ENCODE measurements around the gene PKNOX2.

PKNOX2 gene

DNA sequence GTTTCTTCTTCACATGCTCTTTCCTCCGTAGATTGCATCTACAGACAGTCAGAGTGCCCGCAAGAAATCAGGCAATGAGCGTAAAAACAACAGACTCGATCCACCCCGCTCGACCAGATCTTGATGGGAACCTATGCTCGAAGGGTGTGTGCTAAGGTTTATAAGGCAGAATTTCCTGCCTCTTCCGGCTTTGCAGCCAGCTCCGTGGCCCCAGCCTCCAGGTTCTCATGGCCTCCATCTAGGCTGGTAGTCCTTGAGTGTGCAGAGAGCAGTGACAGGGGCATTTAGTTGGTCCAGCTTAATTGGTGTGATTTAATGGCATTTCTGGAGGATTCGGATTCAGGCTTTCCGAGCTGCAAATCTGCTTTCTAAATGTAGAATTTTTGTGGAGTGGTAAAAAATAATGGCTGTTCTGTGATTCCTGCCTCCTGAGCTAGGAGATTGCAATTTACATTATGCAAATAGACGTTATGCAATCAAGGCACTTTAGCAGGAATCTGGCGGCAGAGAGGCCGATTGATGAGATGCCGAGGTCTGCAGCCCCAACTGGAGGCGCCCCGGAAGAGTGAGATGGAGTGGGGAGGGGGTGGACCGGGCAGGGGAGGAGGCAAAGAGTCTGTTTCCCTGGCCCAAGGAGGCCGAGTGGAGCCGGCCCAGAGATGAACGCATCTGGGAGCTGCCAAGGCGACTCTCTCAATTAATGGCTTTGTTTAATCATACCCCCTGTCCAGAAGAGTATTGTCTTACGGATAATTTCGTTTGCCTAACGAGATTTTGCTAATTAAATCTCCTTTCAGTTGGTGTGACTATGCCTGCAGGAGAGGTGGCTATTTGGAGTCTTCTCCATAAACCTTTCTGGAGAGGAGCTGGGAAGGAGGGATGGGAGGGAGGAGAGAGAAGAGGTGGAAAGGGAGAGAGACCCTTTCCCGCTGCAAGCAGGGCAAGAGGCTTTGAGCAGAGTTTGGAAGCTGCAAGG lies 75.3 kb downstream of the PKNOX2 start:
- no peak for DNase-seq

DNA sequence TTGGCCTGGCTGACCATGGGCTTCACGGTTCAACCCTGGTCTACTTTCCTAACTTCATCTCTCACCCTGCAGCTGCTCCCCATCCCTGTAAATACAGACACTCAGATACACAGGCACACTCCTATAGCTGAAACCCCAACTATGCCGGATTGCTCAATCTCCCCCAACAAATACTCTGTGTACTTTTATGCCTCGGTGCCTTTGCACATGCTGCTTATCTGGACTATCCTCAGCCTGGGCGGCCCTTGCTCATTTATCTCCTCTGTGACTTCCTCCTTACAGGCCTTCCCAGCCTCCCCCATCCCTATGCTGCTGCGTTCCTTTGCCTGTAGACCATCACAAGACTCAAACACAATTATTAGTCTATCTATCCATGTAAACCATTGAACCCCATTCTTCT lies 76.6 kb downstream of the PKNOX2 start:
- DNase-seq, result no peak

DNA sequence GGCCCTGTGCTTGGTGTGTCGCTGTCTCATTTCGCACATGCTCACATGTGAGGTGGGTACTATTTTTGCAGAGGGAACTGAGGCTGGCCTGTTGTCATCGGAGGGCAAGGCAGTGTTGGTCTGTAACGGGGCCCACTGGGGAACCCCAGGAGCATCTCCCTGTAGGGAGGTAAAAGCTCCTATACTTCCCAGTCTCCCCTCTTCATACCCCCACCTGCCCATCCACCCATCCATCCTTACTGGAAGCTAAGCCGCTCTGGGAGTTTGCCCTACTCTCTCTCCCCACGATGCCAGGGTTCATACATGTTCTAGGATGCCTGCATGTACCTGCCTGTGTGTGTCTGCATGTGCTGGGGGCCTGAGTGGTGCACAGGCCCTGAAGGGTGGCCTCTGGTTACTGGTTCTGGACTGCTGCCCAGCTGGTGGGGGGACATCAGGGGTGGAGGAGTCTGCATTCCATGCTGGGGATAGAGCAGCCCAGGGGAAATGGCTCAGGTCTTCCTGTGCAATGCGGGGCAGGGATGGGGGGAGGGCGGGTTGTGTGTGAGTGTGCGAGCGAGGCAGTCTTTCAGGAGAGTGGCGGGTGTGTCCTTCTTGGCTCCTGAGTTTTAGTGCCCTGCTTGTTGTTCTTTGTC lies 77.7 kb downstream of the PKNOX2 start:
- DNase-seq, result no peak

DNA sequence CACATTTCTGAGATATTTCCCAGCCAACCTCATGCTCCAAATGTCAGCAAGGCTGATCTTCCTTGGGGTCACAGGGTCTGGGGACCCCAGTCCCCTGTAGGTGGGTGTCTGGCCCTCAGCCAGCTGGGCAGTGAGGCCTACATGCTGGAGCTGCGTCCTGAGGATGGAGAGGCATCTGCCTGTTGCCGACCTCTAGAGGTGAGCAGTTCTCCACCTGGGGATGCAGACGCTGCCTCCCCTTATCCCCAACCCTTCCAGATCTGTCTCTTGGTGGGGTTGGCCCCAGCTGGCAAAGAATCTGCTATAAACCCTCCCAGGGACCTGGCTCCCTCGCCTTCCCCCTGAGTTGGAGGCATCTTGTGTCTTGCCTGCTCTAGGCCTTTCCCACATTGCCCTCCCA lies 79.6 kb downstream of the PKNOX2 start:
- no peak for DNase-seq

DNA sequence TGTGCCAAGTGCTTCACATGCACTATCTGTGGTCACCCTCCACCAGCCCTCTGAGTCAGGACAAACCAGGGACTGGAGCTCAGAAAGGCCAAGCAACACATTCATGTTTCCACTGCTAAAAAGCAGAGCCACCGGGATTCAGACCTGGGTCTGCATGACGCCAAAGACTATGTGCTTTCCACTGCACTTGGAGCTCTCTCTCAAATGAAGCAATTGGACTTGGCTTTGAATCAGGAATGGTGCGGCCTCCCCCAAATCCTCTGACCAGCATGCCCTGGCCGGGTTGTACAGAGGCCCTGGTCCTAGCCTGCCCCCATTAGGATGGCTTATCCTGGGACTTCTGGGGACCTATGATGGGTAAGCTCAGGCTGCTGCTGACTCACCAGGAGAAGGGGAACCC lies 80.7 kb downstream of the PKNOX2 start:
- no peak for DNase-seq

DNA sequence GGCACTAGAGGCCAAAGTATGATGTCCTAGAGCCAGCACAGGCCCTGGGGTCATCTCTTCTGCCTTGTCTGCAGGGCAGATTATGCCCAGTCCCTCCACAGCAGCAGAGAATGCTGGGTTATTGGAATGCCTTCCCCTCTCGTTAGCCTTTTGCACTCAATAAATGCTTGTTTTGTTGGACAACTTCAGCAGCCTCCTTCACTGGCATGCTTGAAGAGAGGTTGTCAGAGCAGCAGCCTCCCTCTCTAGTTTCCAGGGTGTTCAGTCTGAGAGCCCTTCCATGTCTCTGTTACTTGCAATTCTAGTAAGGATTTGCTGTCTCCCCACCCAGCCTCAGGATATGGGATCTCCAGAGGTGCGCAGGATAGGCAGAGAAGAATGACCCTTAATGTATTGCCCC lies 82.9 kb downstream of the PKNOX2 start:
- no peak for DNase-seq

DNA sequence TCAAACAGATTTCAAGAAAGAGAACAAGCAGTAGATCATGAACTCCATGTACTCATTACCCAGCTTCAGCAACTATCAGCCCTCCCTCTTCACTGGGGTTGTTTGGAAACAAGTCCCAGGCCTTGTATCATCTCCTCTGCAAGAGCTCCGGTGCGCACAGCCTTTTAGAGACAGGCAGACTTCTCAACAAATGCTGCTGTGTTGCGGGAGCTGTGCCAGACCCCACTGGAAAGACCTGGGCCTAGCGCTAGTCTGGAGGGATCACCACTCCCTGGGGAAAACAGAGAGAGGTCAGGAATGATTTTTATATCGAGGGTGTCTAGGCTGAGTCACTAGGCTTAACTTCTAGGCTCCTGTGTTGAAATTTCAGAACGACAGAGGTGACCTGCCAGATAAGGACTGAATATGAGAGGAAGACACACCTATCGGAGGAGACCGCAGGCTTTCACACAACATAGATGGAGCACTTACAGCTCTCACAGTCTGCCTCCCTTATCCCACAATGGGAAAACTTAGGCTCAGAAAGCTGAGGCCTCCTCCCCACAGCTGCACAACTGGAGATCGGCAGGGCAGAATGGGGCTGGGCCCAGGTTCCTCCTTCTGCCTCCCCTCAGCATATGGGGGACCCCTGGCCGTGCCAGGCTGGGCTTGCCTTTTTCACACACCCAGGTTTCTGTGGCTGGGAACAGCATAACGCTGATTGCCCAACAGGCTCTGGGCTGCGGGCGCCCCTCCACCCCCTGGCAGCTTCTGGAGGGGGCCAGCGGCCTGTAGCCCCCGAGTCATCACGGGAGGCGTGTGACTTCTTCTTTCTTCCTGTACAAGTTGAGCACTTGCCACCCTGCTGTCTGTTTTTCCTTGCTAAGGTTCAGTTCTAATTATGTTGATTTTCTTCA lies 86.0 kb downstream of the PKNOX2 start:
- DNase-seq, result no peak

DNA sequence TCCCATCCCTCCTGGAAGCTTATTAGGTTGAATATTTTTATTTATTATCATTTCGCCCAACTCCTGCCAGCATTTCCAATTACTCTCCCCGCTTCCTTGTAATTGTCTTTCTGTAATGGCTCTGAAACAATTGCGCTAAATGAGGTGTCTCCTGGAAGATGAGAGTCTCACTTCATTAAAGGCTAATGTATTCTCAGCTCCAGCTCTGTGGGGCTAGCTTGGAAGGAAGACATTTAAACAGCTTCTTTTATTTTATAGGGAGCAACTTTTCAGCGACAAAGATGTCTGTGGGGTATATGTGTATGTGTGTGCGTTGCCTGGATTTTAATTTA lies 86.6 kb downstream of the PKNOX2 start:
- no peak for DNase-seq

DNA sequence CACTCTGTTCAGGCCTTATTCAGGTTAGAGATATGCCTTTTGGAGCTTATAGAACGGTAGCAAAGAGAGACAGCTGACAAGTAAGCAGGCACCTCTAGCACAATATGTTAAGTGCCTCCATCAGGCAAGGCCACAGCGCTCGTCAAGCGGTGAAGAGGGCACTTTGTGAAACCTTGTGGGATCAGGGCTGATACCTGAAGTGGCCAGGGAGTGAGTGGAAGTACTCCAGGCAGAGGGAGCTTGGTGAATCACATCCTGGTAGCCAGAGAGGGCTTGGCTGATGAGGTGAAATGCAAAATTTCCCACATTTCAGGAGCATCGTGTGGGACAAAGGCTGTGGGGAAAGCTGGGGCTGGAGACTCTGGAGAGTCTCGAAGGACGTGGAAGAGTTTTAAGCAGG lies 87.4 kb downstream of the PKNOX2 start:
- DNase-seq, result no peak

DNA sequence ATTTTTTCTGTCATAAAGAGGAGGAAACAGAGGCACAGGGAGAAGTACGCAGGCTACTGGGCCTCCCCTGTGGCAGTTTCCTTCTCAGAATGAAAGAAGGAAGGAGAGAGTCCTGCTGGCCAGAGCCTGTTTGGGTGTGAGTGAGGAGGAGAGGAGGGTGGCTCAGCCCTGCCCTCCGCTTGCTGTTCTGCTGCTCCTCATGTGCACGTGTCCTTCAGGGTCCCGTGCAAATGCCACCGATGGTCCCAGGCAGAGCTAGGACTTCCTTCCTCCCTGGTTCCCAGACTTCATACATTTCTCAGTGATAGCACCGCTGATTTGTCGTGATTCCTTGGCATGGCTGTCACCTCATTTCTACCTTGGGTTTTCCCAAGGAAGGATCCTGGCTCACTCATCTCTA lies 88.7 kb downstream of the PKNOX2 start:
- no peak for DNase-seq

DNA sequence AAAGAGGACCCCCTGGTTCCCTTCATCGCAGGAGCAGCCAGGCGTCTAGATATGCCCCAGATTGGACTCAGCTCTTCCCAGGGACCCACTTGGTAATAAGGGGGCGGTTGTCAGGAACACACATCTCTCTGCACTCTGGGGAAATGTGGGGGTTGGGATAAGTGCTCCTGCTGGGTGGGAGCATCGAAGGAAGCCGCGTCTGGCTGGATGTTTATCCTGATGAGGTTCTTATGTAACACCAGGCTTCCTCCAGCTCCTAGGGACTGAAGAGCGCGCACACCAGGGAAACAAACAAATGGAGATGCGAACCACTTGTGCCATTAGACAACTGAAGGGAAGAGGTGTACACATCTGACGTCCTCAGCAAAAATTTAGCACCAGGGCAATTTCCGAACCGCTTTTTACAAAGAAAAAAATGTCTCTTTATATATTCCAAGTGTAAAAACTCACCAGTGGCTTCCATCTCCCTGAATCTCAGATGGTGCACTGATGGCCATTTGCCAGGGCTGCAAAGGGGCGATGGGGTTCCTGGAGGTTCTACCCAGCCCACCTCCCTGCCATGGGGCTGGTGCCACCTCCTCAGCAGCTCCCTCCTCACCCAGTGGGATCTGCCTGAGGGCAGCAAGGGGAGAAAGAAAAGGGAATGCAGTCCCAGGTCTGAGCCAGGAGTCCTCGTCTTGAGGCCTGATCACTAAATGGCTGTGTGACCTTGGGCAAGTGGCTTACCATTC lies 89.4 kb downstream of the PKNOX2 start:
- no peak for DNase-seq

DNA sequence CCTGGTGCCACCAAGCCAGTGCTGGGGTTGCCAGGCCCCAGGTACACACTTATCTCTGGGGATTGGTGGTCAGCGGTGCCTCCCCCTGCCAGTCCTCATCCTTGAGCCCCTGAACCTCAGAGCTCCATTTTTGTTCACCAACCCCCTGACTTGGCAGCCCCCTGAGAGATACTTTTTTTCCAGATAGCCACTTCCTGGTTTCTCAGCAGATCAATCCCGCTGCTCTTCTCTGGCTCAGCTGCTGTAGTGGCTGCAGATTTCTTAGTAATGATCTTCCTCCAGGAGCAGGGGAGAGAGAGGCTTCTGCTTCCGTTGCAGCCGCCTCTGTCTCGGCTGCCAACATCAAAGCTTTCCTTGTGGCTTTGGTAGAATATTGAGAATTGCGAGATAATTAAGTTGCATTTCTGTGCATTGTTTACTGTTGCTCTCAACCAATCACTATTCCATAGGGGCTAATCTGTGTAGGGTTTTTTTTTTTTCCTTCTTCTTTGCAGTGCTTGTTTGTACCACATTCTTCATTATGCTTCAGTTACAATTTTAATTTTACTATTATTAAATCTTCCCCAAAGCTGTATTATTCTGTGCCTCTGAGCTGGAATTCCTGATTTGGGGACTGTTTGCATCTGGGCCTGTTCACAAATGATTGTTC lies 92.1 kb downstream of the PKNOX2 start:
- DNase-seq, result no peak

DNA sequence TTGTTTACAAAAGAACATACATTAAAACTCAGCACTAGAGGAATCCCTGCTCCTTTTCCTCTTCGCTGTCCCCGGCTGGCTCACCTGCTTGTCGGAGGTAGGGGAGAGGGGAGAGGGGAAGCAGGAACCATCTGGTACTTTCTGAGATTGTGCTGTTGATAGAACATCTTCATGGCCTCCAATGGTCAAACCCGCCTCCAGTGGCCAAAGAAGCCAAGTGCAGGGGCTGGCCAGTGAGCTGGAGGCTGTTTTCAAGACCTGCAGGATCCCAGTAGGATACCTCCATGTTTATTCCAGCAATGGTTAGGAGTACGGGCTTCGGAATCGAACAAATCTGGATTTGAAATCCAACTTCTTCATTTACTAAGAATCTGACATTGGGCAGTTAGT lies 92.6 kb downstream of the PKNOX2 start:
- no peak for DNase-seq

DNA sequence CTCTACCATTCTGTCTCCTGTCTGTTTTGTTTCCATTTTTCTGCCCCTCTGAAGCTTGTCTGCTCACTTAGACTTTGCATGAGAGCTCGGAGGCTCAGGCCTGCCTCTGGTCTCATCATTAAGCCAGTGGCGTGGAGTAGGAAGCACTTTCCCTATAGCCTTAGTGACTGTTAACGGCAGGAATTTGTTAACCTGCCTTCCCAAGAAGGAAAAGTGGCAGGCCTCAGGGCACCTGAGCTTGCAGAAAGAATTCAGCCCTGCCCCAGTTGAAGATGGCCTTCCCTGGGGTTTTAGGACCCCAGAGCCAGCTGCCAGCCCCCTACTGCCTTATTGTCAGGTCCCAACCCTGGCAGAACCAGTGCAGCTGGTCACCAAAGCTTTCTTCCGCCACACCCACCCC lies 93.2 kb downstream of the PKNOX2 start:
- no peak for DNase-seq

DNA sequence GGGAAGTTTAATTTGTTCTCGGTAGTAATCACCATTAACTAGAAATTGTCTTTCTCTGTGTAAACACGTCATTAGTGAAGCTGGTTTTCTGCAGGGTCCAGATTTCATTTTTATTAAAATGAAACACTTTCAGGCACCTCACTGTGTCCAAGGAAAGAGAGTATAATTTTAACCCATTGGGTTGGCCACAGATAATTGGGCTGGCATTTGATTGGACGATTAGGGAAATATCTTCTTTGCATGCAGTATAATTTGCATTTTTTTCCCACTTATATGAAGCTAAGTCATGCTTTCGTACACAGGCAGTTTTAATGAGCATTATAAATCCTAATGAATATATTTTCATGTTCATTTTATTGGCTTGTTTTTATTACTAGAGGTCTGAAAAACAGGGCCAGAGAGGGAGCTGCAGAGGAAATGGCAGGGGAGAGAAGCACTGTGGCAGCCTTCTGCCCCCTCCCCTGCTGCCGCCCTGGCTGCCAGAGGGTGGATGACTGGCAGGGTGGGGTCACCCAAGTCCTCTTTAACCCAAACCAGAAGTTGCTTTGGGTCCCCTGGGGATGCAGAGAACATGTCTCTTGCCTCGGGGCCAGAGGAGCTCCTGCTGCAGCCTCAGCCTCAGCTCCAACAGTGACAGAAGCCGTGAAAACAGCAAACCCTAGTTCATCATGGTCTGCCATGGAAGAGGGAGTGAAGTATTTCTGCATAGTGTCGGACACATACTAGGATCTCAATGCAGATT lies 93.9 kb downstream of the PKNOX2 start:
- DNase-seq, result no peak

DNA sequence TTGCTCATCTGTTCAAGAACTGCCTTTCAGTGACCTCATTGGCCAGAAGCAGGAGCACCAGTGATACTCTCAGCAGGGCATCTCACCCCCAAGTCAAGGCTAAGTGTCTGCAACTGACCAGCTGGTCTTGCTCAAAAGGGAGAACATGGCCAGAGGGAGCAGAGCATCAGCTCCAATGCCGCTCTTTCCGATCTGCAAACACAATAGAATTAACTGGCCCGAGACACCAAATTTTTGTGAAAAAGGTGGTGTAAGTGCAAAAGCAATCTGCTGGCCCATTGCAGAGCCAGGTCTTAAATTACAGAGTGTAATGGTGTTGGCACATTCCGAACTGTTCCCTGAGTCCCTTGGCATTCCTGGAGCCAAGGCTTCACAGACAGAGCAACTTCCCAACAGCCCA lies 97.0 kb downstream of the PKNOX2 start:
- no peak for DNase-seq

DNA sequence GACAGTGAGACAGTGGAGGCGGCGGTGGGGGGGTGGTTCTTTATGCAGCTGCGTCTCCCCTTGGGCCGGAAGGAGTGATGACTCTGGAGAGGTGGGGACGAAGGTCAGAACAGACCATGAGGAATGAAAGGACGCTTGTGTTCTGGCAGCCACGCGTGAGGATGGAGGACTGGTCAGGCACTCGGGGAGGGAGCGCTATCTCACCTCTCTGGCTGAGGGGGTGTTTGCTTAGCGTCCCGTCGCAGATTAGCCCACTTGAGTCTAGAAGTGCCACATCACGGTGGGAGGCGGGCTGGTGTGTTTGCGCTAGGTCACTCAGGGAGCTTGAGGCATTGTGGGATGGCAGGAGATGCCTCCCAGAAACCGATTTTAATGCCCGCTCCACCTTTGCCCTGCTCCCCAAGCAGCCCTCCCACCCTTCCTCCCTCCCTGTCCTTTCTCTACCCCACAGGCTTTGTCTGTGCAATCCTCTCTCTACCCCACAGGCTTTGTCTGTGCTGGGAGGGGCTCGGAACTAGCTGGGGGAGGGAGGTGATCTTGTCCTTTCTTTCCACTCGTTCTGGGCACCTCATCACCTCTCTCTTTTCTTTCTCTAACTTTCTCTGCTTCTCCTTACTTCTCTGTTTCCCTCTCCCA lies 97.8 kb downstream of the PKNOX2 start:
- no peak for DNase-seq

DNA sequence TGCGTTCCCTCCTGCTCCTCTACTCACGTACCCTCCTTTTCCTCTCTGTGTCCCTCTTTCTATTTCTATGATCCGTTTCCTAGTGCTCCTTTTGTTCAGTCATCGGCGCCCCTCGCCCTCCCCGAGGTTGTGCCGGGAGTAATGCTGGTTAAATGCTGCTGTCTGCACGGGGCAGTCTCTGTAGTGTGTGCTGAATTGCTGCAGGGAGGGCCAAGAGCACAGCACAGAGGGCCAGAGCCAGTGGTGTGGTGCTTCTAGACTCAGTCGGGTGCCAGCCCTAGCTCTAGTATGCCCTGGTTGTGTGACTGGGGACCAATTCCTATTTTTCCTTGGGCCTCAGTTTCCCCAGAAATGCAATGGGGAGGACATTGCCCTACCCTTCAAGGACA lies 98.3 kb downstream of the PKNOX2 start:
- DNase-seq, result no peak

DNA sequence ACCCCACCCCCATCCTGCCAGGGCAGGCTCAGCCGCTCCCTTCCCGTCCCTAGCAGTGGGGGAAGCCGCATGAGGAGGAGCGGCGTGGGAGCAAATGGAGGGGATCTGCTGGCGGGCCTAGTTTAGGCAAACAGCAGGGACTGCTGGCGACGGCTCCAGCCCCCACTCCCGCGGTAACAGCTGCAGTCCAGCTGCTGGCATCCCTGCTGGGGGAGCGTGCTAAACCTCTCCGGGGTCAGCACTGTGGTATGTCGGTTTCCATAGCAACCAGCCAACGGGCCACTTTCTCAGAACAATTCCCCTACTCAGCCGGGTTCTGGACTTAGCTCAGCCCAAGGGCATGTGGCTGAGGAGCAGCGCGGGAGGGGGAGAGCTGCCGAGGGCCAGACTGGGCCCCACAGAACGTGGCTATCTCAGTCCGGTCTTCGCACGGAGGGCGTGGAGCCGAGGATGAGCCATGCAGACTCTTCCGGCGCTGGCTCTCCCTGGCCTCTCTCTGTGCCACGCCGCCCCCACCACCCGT lies 98.8 kb downstream of the PKNOX2 start:
- no peak for DNase-seq

DNA sequence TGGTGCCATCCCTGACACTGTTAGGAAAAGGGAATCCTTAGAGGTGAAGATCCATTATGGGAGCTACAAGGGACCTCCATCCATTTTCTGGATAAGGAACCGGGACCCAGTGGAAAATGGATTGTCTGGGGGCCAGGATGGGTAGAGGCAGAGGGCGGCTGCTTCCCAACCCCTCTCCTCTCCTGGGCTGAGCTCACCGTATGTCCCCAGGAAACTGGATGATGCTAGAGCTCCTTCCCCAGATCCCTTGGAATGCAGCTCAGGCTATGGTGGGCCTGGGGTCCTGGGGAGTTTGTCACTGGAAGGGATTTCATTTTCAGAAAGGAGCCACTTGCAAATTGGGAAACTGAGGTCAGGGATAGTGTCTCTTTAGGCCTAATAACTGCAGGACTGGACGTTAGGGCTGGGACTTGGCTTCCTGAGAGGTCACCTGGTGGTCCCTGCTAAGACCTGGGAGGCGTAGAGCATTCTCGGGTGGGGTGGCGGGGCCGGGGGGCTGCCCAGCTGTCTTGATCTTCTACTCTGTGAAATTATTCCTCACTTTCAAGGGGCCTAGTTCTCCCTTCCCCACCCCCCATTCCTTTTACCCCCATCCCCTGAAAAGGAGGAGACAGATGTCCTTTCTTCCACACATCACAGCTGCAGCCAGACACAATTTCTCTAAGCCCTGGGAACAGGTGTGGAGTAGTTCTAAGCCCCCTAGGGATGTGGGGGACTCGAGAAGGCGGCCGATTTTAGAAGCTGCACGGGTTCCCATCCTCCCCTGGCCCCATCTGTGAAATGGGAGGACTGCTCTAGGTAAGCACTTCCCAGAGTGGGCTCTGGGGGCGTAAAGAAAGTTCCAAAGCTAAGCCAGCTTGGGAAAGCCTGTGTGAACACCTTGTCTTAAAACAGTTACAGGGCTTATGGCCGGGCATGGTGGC lies 99.8 kb downstream of the PKNOX2 start:
- DNase-seq, result no peak

Measured in CD4-positive, alpha-beta T cell treated with Interleukin-12 subunit alpha and Interleukin-12 subunit beta, for 1 hour (primary cell).